SK-N-SH treated with all-trans-retinoic acid at 6 μM for 48 hours (cell line): Measurements from ENCODE around the gene CXCL8.
A peak's percentile ranks its signal among the peaks of the same experiment; 100 is the strongest.

Experiments
- ATAC-seq: fragments of 200-7000 bp; cut with Tn5 transposase; 3 replicates; pipeline ENCODE4 v1.9.1; 2020; ENCODE audit warnings: mild to moderate bottlenecking, moderate library complexity
- ARNTL ChIP-seq: fragments of 450-650 bp; formaldehyde crosslinking; IDR thresholded peaks from 2 replicates; pipeline ENCODE4 v1.5.0; 2020; ENCODE audit warnings: low read depth, mild to moderate bottlenecking, moderate library complexity, borderline replicate concordance
- CREB5 ChIP-seq: fragments of 250-450 bp; sonication (Bioruptor Pico); IDR thresholded peaks from 2 replicates; pipeline ENCODE4 v1.5.1; 2020; ENCODE audit warnings: low read depth, mild to moderate bottlenecking, moderate library complexity
- CSDC2 ChIP-seq: fragments of 250-450 bp; sonication (Bioruptor Pico); IDR thresholded peaks from 2 replicates; pipeline ENCODE4 v1.5.0; 2020; ENCODE audit warnings: mild to moderate bottlenecking, moderate library complexity
- CSRNP3 ChIP-seq: fragments of 250-450 bp; sonication (Bioruptor Pico); IDR thresholded peaks from 2 replicates; pipeline ENCODE4 v1.5.1; 2021; ENCODE audit warnings: mild to moderate bottlenecking, moderate library complexity
- ESRRG ChIP-seq: fragments of 250-450 bp; sonication (Bioruptor Pico); IDR thresholded peaks from 2 replicates; pipeline ENCODE4 v1.6.1; 2021; ENCODE audit warnings: mild to moderate bottlenecking
- GLIS3 ChIP-seq: fragments of 250-450 bp; sonication (Bioruptor Pico); IDR thresholded peaks from 2 replicates; pipeline ENCODE4 v1.5.0; 2020; ENCODE audit warnings: mild to moderate bottlenecking, moderate library complexity
- ISL1 ChIP-seq: fragments of 250-450 bp; sonication (Bioruptor Pico); IDR thresholded peaks from 2 replicates; pipeline ENCODE4 v2.1.2; 2022; ENCODE audit warnings: mild to moderate bottlenecking, moderate library complexity
- OSR1 ChIP-seq: fragments of 250-450 bp; sonication (Bioruptor Pico); IDR thresholded peaks from 2 replicates; pipeline ENCODE4 v1.8.0; 2022; ENCODE audit warnings: moderate library complexity, mild to moderate bottlenecking, inconsistent platforms
- PATZ1 ChIP-seq: fragments of 250-450 bp; sonication (Bioruptor Pico); IDR thresholded peaks from 2 replicates; pipeline ENCODE4 v1.8.0; 2020; ENCODE audit warnings: mild to moderate bottlenecking, moderate library complexity, borderline replicate concordance
- POU6F1 ChIP-seq: fragments of 250-450 bp; sonication (Bioruptor Pico); IDR thresholded peaks from 2 replicates; pipeline ENCODE4 v1.8.0; 2021; ENCODE audit warnings: low read depth, mild to moderate bottlenecking, moderate library complexity, borderline replicate concordance
- PPARA ChIP-seq: fragments of 250-450 bp; sonication (Bioruptor Pico); IDR thresholded peaks from 2 replicates; pipeline ENCODE4 v1.5.0; 2020; ENCODE audit warnings: mild to moderate bottlenecking, borderline replicate concordance
- SNAI2 ChIP-seq: fragments of 250-450 bp; sonication (Bioruptor Pico); IDR thresholded peaks from 2 replicates; pipeline ENCODE4 v1.5.0; 2020; ENCODE audit warnings: mild to moderate bottlenecking, moderate library complexity
- TOX ChIP-seq: fragments of 250-450 bp; sonication (Bioruptor Pico); IDR thresholded peaks from 2 replicates; pipeline ENCODE4 v1.8.0; 2021; ENCODE audit warnings: mild to moderate bottlenecking, moderate library complexity, borderline replicate concordance
- TSHZ2 ChIP-seq: fragments of 250-450 bp; sonication (Bioruptor Pico); IDR thresholded peaks from 2 replicates; pipeline ENCODE4 v1.5.0; 2020; ENCODE audit warnings: mild to moderate bottlenecking, moderate library complexity
- ZFP3 ChIP-seq: fragments of 250-450 bp; sonication (Bioruptor Pico); IDR thresholded peaks from 2 replicates; pipeline ENCODE4 v1.5.0; 2020; ENCODE audit warnings: mild to moderate bottlenecking, moderate library complexity
- ZFP30 ChIP-seq: fragments of 450-650 bp; formaldehyde crosslinking; IDR thresholded peaks from 2 replicates; pipeline ENCODE4 v1.5.0; 2022; ENCODE audit warnings: mild to moderate bottlenecking, moderate library complexity
- ZNF70 ChIP-seq: fragments of 450-650 bp; formaldehyde crosslinking; IDR thresholded peaks from 2 replicates; pipeline ENCODE4 v1.5.0; 2020; ENCODE audit warnings: mild to moderate bottlenecking, moderate library complexity
- ZNF8 ChIP-seq: fragments of 450-650 bp; formaldehyde crosslinking; IDR thresholded peaks from 2 replicates; pipeline ENCODE4 v1.5.0; 2020; ENCODE audit warnings: mild to moderate bottlenecking, moderate library complexity

Gene CXCL8

GRCh38 chr4:73706811-73707210 is 33.6 kb upstream of the CXCL8 start:
- TF ChIP-seq CREB5 (CRISPR knock-in tag) (no peak), PATZ1 (no peak), ZFP3 (CRISPR knock-in tag) (no peak), SNAI2 (CRISPR knock-in tag) (no peak), TSHZ2 (no peak), POU6F1 (CRISPR knock-in tag) (no peak), ARNTL (CRISPR knock-in tag) (no peak), ZFP30 (CRISPR knock-in tag) (no peak)
- TF ChIP-seq, all 23 proteins: peak for 0
- no peak for ATAC-seq

GRCh38 chr4:73707269-73707875 is 33.0 kb upstream of the CXCL8 start:
- no peak for TF ChIP-seq OSR1 (CRISPR knock-in tag)
- no peak for TF ChIP-seq ISL1 (CRISPR knock-in tag)
- TF ChIP-seq TOX, result no peak
- TF ChIP-seq PPARA (CRISPR knock-in tag), result no peak
- no peak for TF ChIP-seq ESRRG (CRISPR knock-in tag)
- TF ChIP-seq ARNTL (CRISPR knock-in tag), result no peak
- no peak for TF ChIP-seq GLIS3 (CRISPR knock-in tag)
- TF ChIP-seq SNAI2 (CRISPR knock-in tag), result no peak
- no peak for TF ChIP-seq CSDC2 (CRISPR knock-in tag)
- no peak for TF ChIP-seq ZNF70
- TF ChIP-seq ZNF8, result no peak
- TF ChIP-seq PATZ1, result no peak
- no peak for TF ChIP-seq CSRNP3 (CRISPR knock-in tag)
- TF ChIP-seq TSHZ2, result no peak
- peak; percentile 38 for ATAC-seq
